Epithelial cell of proximal tubule (primary cell): ENCODE results near the gene SLC16A4. TPM values are rescaled to one million over a fixed set of nuclear protein-coding genes. Genes with fewer than 3 reads are reported as not detected.

ENCODE experiments used
- DNase-seq: peaks from one replicate; pipeline ENCODE4 v3.0.0-alpha.2; 2011; ENCODE audit warnings: low read depth
- H3K4me3 ChIP-seq: 2 replicates; pipeline ENCODE4 v1.5.1; 2011; ENCODE audit warnings: low read depth, mild to moderate bottlenecking, low read length
- CTCF ChIP-seq: conservative IDR thresholded peaks from 2 replicates; pipeline ENCODE4 v1.5.1; 2012; ENCODE audit warnings: low read depth, mild to moderate bottlenecking, low read length
- total RNA-seq: library from RNA; depleted of rRNA; stranded (reverse); fragments of >200 nt; gene quantifications from 2 replicates; pipeline ENCODE4 v1.2.3, GENCODE V29; 2015

SLC16A4 gene
- total RNA-seq, 1 donor from 2014 or later, result 12.4 TPM

GRCh38 chr1:110383251-110383990 is 7.4 kb downstream of the SLC16A4 start:
- DNase-seq, result no peak
- TF ChIP-seq CTCF, result no peak
- H3K4me3 ChIP-seq, result no peak overlapping the region

- no peak for TF ChIP-seq CTCF
- H3K4me3 ChIP-seq, result no peak overlapping the region
- DNase-seq, result no peak
Observed at GRCh38 chr1:110380672-110381283, 10.0 kb downstream of the SLC16A4 start.

GRCh38 chr1:110375490-110375889 is 15.3 kb downstream of the SLC16A4 start:
- TF ChIP-seq CTCF, result no peak
- no peak overlapping the region for H3K4me3 ChIP-seq
- DNase-seq, result no peak

GRCh38 chr1:110370827-110371226 is 20.0 kb downstream of the SLC16A4 start:
- H3K4me3 ChIP-seq, result no peak overlapping the region
- TF ChIP-seq CTCF, result no peak
- no peak for DNase-seq

- no peak for DNase-seq
- TF ChIP-seq CTCF, result no peak
- no peak overlapping the region for H3K4me3 ChIP-seq
Observed at GRCh38 chr1:110364221-110364620, 26.6 kb downstream of the SLC16A4 start.

- H3K4me3 ChIP-seq, result no peak overlapping the region
- DNase-seq, result no peak
- no peak for TF ChIP-seq CTCF
Observed at GRCh38 chr1:110361856-110362255, 29.0 kb downstream of the SLC16A4 start.

- no peak overlapping the region for H3K4me3 ChIP-seq
- no peak for TF ChIP-seq CTCF
- no peak for DNase-seq
Observed at GRCh38 chr1:110360431-110360830, 30.4 kb downstream of the SLC16A4 start.
